Breast epithelium (tissue), 4 donors: Measurements from ENCODE around the gene APRT. TPM values are rescaled to one million over a fixed set of nuclear protein-coding genes. Genes with fewer than 3 reads are reported as not detected.

Experiments
- DNase-seq, 2 donors: peaks; one replicate each; pipeline ENCODE4 v3.0.0-alpha.2; 2019; ENCODE audit warnings: low spot score in 2 of 2
- H3K27ac ChIP-seq, 2 donors: fragments of 200-600 bp; sonication (generic) in 1 of 2; one replicate each; pipeline ENCODE4 v1.5.1; 2016 to 2019; ENCODE audit warnings: mild to moderate bottlenecking in 1 of 2
- H3K27me3 ChIP-seq, 2 donors: fragments of 200-600 bp; sonication (generic) in 1 of 2; one replicate each; pipeline versions ENCODE4 v1.5.1 to v1.6.0; 2017 to 2019; ENCODE audit warnings: control low read depth in 1 of 2, mild to moderate bottlenecking in 1 of 2
- H3K36me3 ChIP-seq: fragments of 200-600 bp; one replicate; pipeline ENCODE4 v1.5.1; 2019
- H3K4me1 ChIP-seq, 2 donors: fragments of 200-600 bp; sonication (generic); one replicate each; pipeline ENCODE4 v1.5.1; 2016 to 2019; ENCODE audit warnings: control low read depth in 1 of 2
- H3K4me3 ChIP-seq, 3 donors: fragments of 200-600 bp; sonication (generic); 1 replicate in 2 of 3; 2 replicates in 1 of 3; pipeline ENCODE4 v1.5.1; 2016 to 2019; ENCODE audit warnings: mild to moderate bottlenecking in 3 of 3, moderate library complexity in 2 of 3
- H3K9me3 ChIP-seq, 2 donors: fragments of 200-600 bp; sonication (generic) in 1 of 2; one replicate each; pipeline ENCODE4 v1.5.1; 2016 to 2019; ENCODE audit warnings: control low read depth in 1 of 2
- POLR2A ChIP-seq: fragments of 450-650 bp; IDR thresholded peaks from one replicate; pipeline ENCODE4 v1.6.1; 2016; ENCODE audit warnings: antibody characterized with exemption, mild to moderate bottlenecking, moderate library complexity
- POLR2AphosphoS5 ChIP-seq, 3 donors: sonication (generic); formaldehyde crosslinking; IDR thresholded peaks; one replicate each; pipeline ENCODE4 v1.6.1; 2017; ENCODE audit warnings: antibody characterized with exemption in 3 of 3
- intact Hi-C: fragments of 100-400 bp; cut with DNase I; formaldehyde crosslinking; loops from one replicate; pipeline ENCODE4 v1.15.1; 2023; ENCODE audit warnings: low total_unique reads
- total RNA-seq, 3 donors: library from RNA; depleted of rRNA; stranded (reverse); fragments of >200 nt; gene quantifications; one replicate each; pipeline ENCODE4 v1.1.0, GENCODE V29; 2016
- TF ChIP-seq, protein P1 (sequence below), 3 donors: fragments of 450-650 bp; IDR thresholded peaks; one replicate each; pipeline ENCODE4 v1.5.1; 2016 to 2017; ENCODE audit warnings: antibody characterized with exemption in 3 of 3, mild to moderate bottlenecking in 3 of 3, moderate library complexity in 3 of 3

Gene APRT
- total RNA-seq, 3 donors from 2014 or later, result 93.8 to 152 (median 126) TPM

DNA sequence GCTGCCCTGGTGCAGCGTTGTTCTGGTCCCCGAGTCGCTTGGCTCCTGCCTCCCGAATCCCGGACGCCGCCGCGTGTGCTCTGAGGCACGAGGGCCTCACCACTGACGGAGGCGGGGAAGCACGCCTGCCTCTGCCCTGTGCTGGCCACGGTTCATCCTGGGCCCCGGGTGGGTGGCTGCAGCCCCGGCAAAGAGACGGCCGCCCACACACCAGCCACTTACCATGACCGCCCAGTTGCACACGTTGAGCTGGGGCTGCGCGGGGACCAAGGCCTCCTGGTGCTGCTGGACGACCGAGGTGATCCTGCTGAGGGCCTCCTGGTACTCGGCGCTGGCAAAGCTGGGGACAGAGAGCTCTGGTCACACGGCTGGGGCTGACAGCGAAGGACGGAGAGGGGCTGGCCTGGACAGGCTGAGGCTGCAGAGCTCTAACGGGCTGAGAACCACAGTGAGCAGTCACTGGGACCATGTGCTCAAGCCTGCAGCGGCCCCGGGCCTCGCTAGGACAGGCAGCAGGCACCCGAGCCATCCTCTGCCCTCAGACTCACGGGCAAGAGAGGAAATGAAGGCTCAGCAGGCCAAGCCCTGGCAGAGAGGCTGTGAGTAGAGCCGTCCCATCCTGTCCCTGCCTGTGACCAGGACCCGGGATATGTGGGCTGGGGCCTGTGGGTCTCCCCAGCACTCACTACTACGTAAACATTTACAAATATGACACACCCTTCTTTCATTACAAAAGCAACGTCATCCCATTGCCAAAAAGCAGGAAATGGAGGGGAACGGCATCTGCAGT is 6.3 kb upstream of the APRT start:
- DNase-seq, result no peak
- TF ChIP-seq, protein P1, sequence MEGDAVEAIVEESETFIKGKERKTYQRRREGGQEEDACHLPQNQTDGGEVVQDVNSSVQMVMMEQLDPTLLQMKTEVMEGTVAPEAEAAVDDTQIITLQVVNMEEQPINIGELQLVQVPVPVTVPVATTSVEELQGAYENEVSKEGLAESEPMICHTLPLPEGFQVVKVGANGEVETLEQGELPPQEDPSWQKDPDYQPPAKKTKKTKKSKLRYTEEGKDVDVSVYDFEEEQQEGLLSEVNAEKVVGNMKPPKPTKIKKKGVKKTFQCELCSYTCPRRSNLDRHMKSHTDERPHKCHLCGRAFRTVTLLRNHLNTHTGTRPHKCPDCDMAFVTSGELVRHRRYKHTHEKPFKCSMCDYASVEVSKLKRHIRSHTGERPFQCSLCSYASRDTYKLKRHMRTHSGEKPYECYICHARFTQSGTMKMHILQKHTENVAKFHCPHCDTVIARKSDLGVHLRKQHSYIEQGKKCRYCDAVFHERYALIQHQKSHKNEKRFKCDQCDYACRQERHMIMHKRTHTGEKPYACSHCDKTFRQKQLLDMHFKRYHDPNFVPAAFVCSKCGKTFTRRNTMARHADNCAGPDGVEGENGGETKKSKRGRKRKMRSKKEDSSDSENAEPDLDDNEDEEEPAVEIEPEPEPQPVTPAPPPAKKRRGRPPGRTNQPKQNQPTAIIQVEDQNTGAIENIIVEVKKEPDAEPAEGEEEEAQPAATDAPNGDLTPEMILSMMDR (IDR thresholded peaks at IDR 0.05), result no peak
- TF ChIP-seq POLR2AphosphoS5 (IDR thresholded peaks at IDR 0.05), result no peak
- TF ChIP-seq POLR2A, result no peak
- H3K27ac ChIP-seq, result no peak overlapping the region
- no peaks in the 10 kb centered on the region for H3K27me3 ChIP-seq
- no peaks in the 10 kb centered on the region for H3K4me1 ChIP-seq
- no peaks in the 10 kb centered on the region for H3K9me3 ChIP-seq
- intact Hi-C loops, result no loop called here
- H3K36me3 ChIP-seq, result no peaks in the 10 kb centered on the region
- no peak overlapping the region for H3K4me3 ChIP-seq

DNA sequence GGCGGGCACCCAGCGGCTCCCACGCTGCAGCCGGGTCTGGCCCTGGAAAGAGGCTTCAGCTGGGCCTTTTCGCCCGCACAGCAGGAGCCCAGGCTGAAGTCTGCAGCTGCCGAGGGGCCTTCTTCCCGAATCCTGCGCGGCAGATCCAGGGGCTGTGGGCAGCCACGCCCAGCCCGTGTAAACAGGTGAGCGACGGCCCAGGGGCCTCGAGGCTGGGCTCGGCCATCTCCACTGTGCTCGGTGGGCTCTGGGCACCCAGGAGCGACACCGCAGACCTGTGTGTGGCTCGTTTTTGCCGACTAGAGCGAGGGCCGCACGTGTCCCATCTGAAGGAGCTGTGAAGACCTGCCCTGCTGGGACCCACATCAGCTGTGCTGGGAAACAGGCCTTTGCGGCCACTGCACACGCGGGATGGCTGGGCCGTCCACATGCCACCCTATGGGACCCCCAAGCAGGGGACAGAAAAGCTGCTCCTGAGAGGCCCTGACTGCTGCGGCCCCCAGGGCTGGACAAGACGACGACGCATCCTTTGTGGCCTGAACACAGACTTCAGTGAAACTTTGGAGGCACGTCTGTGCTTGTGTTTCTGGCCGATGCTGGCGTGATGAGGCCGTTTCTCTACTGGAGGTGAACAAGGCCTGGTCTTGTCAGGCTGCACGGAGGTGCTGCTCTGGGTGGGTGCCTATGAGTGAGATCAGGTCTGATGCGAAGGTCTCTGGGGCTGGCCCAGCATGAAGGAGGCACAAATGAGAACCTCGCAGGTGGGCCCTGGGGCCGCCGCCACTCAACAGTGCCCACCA is 5.2 kb upstream of the APRT start:
- TF ChIP-seq POLR2AphosphoS5 (IDR thresholded peaks at IDR 0.05) (no peak), POLR2A (no peak)
- TF ChIP-seq, protein P1 (IDR thresholded peaks at IDR 0.05), result no peak
- no peaks in the 10 kb centered on the region for H3K9me3 ChIP-seq
- no peak overlapping the region for H3K27ac ChIP-seq
- H3K4me3 ChIP-seq, result no peak overlapping the region
- intact Hi-C loops, result no loop called here
- DNase-seq, result no peak
- H3K36me3 ChIP-seq, result no peaks in the 10 kb centered on the region
- no peaks in the 10 kb centered on the region for H3K27me3 ChIP-seq
- H3K4me1 ChIP-seq, result no peaks in the 10 kb centered on the region

DNA sequence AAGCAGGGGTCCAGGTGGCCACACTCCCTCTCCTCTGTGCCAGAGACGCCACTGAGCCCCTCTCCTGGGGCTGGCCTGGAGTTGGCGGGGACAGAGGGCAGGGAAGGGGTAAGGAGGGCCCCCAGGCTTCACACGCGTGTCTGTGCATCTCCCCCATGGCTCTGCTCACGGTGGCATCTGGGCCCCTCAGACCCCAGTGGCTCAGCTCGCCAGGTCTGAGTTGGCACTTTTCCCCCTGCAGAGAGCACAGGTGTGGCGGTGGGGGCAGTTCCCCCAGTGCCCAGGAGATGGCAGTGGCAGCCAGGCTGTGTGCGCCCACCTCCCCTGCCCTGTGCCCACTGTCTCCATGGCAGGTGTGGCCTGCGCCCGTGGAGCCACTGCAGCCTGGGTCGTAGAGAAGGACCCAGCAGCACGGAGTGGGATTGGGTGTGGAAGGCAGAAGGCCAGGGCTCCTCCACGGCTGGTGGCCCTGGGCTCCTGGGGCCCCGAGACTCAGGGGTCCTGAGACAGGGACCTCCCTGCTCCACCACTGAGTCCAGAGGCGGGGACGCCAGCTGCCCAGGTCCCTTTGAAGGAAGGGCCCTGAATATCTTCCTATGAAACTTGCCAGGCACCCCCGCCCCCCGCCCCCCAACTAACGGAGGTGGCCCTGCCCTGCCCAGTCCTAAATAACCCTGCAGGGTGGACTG is 4.3 kb upstream of the APRT start:
- DNase-seq, result no peak
- H3K9me3 ChIP-seq, result no peaks in the 10 kb centered on the region
- no peaks in the 10 kb centered on the region for H3K27me3 ChIP-seq
- no peaks in the 10 kb centered on the region for H3K36me3 ChIP-seq
- TF ChIP-seq, protein P1 (IDR thresholded peaks at IDR 0.05), result peak; percentile 18 to 65 (median 55)
- no peak for TF ChIP-seq POLR2A
- no peak for TF ChIP-seq POLR2AphosphoS5 (IDR thresholded peaks at IDR 0.05)
- intact Hi-C loops, result no loop called here
- H3K4me1 ChIP-seq, result peaks cover 0 to under 1% of the 10 kb centered on the region in 2 donors
- H3K27ac ChIP-seq, result no peak overlapping the region
- H3K4me3 ChIP-seq, result no peak overlapping the region

DNA sequence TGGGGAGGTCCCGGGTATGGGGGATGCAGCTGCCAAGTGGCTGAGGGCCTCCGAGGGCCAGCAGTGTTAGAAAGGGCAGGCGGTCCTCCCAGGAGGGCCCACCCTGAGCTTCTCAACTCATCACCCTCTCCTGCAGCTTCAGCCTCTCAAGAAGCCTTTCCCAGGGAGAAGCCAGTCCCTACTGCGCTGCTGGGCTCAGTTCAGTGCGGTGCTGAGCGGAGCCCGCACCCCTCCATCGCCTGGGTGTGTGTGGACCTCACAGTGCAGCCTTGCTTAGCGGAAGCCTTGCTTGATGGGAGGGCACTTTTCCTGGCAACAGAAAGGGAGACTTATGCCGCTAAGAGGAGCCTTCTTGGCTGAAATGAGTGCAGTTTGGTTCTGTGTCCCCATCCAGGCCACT is 3.5 kb upstream of the APRT start:
- H3K9me3 ChIP-seq, result no peaks in the 10 kb centered on the region
- H3K36me3 ChIP-seq, result no peaks in the 10 kb centered on the region
- no peak overlapping the region for H3K27ac ChIP-seq
- H3K4me3 ChIP-seq, result no peak overlapping the region
- DNase-seq, result no peak
- intact Hi-C loops, result no loop called here
- H3K4me1 ChIP-seq, result peaks cover 7% of the 10 kb centered on the region in 2 donors
- H3K27me3 ChIP-seq, result no peaks in the 10 kb centered on the region
- TF ChIP-seq POLR2AphosphoS5 (IDR thresholded peaks at IDR 0.05), result no peak
- TF ChIP-seq, protein P1 (IDR thresholded peaks at IDR 0.05), result no peak
- no peak for TF ChIP-seq POLR2A
